IPS-NIHi7 (cell line): ENCODE results near the gene FANCD2OS.
"Not testable (repeated sequence)": the region's sequence is repeated elsewhere in the genome, so short reads cannot be mapped to it uniquely, and the experiment has no call there.

Experiments
- DNase-seq: peaks from one replicate; pipeline ENCODE4 v3.0.0; 2012; ENCODE audit warnings: mixed read lengths; ENCODE audit errors: extremely low spot score

Gene FANCD2OS

GRCh38 chr3:10093678-10094077, 14.4 kb downstream of the FANCD2OS start:
- no peak for DNase-seq

DNA sequence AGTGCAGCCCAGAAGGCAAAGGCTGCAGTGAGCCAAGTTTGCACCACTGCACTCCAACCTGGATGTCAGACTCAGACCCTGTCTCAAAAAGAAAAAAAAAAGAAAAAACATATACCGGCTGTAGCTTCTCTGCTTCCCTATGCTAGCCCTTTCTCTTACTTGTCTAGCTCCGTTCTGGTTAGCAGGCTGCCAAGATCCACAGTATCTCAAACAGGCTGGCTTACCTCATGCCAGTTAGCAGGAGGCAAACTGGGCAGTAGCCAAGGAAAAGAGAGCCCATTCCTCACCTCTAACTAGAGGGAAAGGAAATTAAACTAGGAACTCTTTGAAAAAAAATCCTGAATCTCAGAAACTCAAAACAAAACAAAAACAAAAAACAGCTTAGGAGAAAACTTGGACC, 16.7 kb downstream of the FANCD2OS start:
- DNase-seq = not testable (repeated sequence)

- DNase-seq = not testable (repeated sequence)
These were observed 17.3 kb downstream of the FANCD2OS start for GRCh38 chr3:10090774-10091173.

DNA sequence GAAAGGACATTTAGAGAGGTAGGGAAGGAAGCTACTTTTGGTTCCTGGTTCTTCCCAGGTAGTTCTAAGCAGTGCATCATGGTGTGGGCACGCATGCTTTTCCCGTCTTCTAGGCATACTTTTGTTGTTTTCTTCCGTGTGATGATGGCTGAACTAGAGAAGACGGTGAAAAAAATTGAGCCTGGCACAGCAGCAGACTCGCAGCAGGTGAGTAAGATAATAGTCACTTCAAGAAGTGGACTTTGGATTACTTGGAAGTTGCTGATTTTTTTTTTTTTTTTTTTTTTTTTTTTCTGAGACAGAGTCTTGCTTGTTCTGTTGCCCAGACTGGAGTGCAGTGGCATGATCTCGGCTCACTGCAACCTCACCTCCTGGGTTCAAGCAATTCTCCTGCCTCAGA, 17.9 kb downstream of the FANCD2OS start:
- no peak for DNase-seq

DNA sequence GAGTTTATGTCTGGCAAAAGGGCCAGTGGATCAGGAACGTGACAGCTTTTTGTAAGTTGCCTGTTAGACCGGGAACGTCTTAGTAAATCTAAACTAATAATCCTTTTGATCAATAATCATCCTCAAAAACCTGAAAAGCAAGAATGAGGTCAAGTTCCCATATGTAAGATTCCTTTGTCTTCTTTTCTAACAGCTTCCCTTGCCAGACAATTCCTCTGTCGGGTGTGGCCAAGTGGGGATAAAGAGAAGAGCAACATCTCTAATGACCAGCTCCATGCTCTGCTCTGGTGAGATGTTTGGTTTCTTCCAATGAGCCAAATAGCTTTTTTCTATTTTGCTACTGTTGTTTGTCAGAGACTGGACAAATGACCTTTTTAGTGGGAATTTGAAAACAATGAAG, 19.8 kb downstream of the FANCD2OS start:
- DNase-seq = no peak

DNA sequence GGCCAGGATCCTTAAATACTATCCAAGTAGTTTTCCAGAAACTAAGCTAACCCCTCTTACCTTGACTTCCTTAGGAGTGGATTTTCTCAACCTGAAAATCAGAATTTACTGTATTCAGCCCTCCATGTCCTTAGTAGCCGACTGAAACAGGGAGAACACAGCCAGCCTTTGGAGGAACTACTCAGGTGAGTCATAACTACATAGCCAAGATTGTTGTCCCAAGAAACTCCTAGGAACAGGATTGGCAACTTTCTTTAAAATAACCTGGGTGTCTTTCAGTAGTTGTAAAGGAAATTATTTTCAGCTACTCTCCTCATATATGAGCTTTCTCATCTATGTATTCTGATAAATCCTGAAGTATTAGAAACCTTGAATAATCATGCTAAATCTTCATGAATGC, 22.3 kb downstream of the FANCD2OS start:
- no peak for DNase-seq

- DNase-seq = no peak
These were observed 26.2 kb downstream of the FANCD2OS start for GRCh38 chr3:10081871-10082270.

DNA sequence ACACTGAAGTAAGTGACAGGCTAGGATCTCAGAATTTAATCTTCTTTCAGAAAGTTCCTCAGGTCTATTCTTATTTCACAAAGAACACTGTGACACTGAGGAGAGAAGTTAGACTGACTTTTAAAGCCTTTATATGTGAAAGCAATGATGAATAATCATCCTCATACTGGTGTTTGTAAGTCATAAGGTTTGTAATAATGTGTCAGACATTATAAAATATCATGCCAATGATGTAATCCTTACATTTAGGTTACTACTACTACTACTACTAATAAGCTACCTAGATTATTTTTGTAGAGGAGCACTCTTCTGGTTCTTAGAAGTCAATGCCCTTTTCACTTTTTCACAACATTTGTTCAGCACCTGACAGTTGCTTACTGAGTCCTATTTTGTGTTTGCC, 33.4 kb downstream of the FANCD2OS start:
- DNase-seq = no peak

GRCh38 chr3:10070077-10070476, 38.0 kb downstream of the FANCD2OS start:
- DNase-seq = not testable (repeated sequence)

GRCh38 chr3:10055097-10055496, 53.0 kb downstream of the FANCD2OS start:
- no peak for DNase-seq
